Cortex of kidney (tissue), 1 donor: ENCODE results near the gene TNP2.

Experiments
- DNase-seq: peaks from one replicate; lab custom pipeline; 2025; lab: John Stamatoyannopoulos, UW

Gene TNP2

GRCh38 chr16:11277607-11278337, 8.6 kb upstream of the TNP2 start:
- DNase-seq: no peak

- no peak for DNase-seq
Observed at GRCh38 chr16:11276896-11277593, 7.9 kb upstream of the TNP2 start.

- no peak for DNase-seq
Observed at GRCh38 chr16:11276143-11276895, 7.2 kb upstream of the TNP2 start, which contains the start of gene PRM2. PRM2 (minus strand) TSS chr16:11276480; CDS start chr16:11276370, 110 bp downstream.

GRCh38 chr16:11274964-11275363, 5.8 kb upstream of the TNP2 start:
- no peak for DNase-seq

GRCh38 chr16:11273721-11274324, 4.7 kb upstream of the TNP2 start:
- no peak for DNase-seq

GRCh38 chr16:11272921-11273720, 4.0 kb upstream of the TNP2 start, which contains the start of gene PRM3:
PRM3 (minus strand) TSS chr16:11273629; CDS start chr16:11273595, 34 bp downstream.
- DNase-seq: no peak

- DNase-seq: no peak
Observed at GRCh38 chr16:11272484-11272883, 3.4 kb upstream of the TNP2 start.

GRCh38 chr16:11271610-11272009, 2.5 kb upstream of the TNP2 start:
- DNase-seq: no peak

GRCh38 chr16:11270602-11271162, 1.6 kb upstream of the TNP2 start:
- no peak for DNase-seq

GRCh38 chr16:11265124-11265523, 4.0 kb downstream of the TNP2 start:
- DNase-seq: no peak

- DNase-seq: no peak
Observed at GRCh38 chr16:11264155-11264832, 4.8 kb downstream of the TNP2 start.

GRCh38 chr16:11263737-11264136, 5.4 kb downstream of the TNP2 start:
- no peak for DNase-seq

GRCh38 chr16:11262915-11263314, 6.2 kb downstream of the TNP2 start:
- no peak for DNase-seq

- DNase-seq: no peak
Observed at GRCh38 chr16:11260596-11260966, 8.5 kb downstream of the TNP2 start.

GRCh38 chr16:11259655-11260595, 9.2 kb downstream of the TNP2 start:
- no peak for DNase-seq

- DNase-seq: no peak
Observed at GRCh38 chr16:11258553-11259492, 10.3 kb downstream of the TNP2 start.

GRCh38 chr16:11257131-11257938, 11.8 kb downstream of the TNP2 start:
- DNase-seq: no peak
